VCaP (cell line): ENCODE results near the gene DCDC1.
"Not testable (repeated sequence)": the region's sequence is repeated elsewhere in the genome, so short reads cannot be mapped to it uniquely, and the experiment has no call there.

Source experiments
- H3K27ac ChIP-seq: fragments of 450-650 bp; 2 replicates; pipeline ENCODE4 v1.5.1; 2017
- CTCF ChIP-seq: fragments of 450-650 bp; conservative IDR thresholded peaks from 2 replicates; pipeline ENCODE4 v1.5.1; 2017; ENCODE audit warnings: mild to moderate bottlenecking, moderate library complexity

Gene DCDC1

GRCh38 chr11:30983143-30983542 is 386.4 kb downstream of the DCDC1 start:
- no peak overlapping the region for H3K27ac ChIP-seq
- no peak for TF ChIP-seq CTCF

- TF ChIP-seq CTCF = no peak
- no peak overlapping the region for H3K27ac ChIP-seq
Measured at GRCh38 chr11:30967579-30967978, 402.0 kb downstream of the DCDC1 start.

- TF ChIP-seq CTCF = peak; percentile 92
Measured at GRCh38 chr11:30960387-30960992, 409.0 kb downstream of the DCDC1 start.

GRCh38 chr11:30956751-30957150 is 412.8 kb downstream of the DCDC1 start:
- TF ChIP-seq CTCF = no peak
- H3K27ac ChIP-seq = no peak overlapping the region

More at GRCh38 chr11:30960387-30960992, 409.0 kb downstream of the DCDC1 start:
- peak overlapping the region; percentile 20; the same call in 1 of the 2 replicates for H3K27ac ChIP-seq

- TF ChIP-seq CTCF = no peak
- H3K27ac ChIP-seq = no peak overlapping the region
Measured at GRCh38 chr11:30949838-30950237, 419.7 kb downstream of the DCDC1 start.

- H3K27ac ChIP-seq = not testable (repeated sequence)
Measured at GRCh38 chr11:30947715-30948114, 421.8 kb downstream of the DCDC1 start.

- TF ChIP-seq CTCF = no peak
- H3K27ac ChIP-seq = no peak overlapping the region
Measured at GRCh38 chr11:30938810-30939209, 430.7 kb downstream of the DCDC1 start.

GRCh38 chr11:30938171-30938570 is 431.4 kb downstream of the DCDC1 start:
- TF ChIP-seq CTCF = no peak

More at GRCh38 chr11:30938171-30938570, 431.4 kb downstream of the DCDC1 start:
- no peak overlapping the region for H3K27ac ChIP-seq
